ENCODE measurements around the gene CLVS2.

The CLVS2 gene

GRCh38 chr6:122995921-122996793, at the start of gene CLVS2:
TSS of gene CLVS2 (plus strand) at chr6:122996235. CDS start at chr6:122997778, 1,543 bp downstream.
- peak in 48 of 58 donors; percentile 5 to 72 (median 45) for DNase-seq

DNA sequence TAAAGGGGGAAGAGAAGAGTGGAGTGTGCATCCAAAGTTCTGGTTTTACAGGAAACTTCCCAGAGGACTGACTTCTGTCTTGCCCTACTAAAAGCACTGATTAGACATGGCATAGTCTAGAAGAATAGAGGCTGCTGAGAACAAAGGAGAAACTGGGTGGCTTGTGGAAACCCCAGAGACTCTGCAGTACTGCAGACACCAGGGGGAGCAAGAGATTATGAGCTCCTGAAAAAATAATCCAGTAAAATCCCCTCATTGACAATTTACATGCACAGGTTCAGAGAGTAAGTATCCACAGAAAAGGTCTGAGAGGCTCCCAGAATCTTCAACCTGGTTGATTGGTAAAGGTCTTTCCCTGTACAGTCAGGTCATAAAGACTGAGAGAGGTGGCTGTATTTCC, 48.7 kb upstream of the CLVS2 start:
- peak in 3 of 58 donors; percentile 0 to 4 (median 2) for DNase-seq

GRCh38 chr6:122953766-122954165, 42.3 kb upstream of the CLVS2 start:
- no peak for DNase-seq

GRCh38 chr6:122956376-122956775, 39.7 kb upstream of the CLVS2 start:
- peak in 1 of 58 donors; percentile 0 for DNase-seq

GRCh38 chr6:122962000-122962624, 33.9 kb upstream of the CLVS2 start:
- DNase-seq: no peak

DNA sequence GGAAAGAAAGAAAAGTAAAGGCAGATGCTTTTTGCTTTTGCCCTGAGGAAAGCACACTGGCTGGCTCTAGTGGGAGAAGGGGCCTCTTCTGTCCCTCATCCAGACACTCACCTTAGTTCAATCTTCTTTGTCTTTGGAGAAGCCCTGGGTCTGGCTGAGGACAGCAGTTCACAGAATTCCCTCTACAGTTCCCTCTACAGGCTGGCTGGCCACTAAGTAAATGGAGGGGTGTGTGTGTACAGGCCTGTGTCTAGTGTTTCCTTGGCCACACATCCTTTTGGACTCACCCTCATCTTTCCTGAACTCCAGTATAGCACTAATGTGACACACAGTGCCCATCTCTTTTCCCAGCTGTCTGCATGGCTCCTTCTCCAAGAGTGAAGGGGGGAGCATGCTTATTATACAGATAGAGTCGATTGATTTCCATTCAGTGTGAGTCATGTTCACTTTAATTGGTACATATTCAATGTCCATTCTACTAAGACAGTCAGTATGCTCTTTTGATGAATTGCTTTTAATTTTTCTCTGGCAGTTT, 26.0 kb upstream of the CLVS2 start:
- no peak for DNase-seq

- no peak for DNase-seq
Observed at GRCh38 chr6:122977180-122977579, 18.9 kb upstream of the CLVS2 start.

DNA sequence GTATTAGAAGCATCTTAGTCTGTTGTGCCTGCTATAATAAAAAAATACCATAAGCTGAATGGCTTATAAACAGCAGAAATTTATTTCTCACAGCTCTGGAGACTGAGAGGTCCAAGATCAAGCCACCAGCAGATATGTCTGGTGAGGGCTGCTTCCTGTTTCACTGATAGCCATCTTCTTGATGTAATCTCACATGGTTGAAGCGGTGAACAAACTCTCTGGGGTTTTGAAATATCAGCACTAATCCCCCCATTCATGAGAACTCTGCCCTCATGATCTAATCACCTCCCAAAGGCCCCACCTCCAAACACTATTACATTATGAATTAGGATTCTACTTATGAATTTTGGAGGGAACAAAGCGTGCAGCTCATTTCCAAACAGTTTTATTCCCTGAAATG, 11.6 kb upstream of the CLVS2 start:
- no peak for DNase-seq

- no peak for DNase-seq
Observed at GRCh38 chr6:122994256-122994655, 1.8 kb upstream of the CLVS2 start.

GRCh38 chr6:122996794-122997505, 915 bp downstream of the CLVS2 start:
- peak in 12 of 58 donors; percentile 3 to 57 (median 26) for DNase-seq

- DNase-seq: peak in 7 of 58 donors; percentile 1 to 59 (median 23)
Observed at GRCh38 chr6:122997541-122998150, 1.6 kb downstream of the CLVS2 start.

DNA sequence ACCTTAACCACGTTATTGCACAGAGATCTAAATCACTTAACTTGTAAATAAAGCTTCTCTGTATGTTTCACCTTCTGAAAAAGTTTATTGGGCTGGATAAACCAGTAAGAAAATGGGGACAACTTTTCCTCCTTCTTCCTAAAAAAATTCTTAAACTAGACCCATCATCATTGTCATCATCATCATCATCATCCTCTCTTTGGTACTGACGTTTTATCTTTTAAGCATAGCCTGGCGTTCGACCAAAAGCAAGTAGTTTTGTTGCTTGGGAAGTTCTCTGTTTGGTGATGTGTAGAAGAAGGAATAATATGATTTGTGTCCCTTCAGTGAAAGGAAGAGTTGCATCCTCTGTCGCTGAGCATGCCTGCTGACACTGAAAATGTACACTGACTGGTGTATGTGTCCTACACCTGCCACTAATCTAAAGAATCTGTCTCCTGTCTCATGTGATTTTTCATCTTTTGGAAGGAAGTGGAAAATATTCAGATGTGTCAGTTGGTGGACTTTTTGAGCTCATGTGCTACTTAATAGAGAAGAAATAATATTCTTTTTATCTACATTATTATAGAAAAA, 2.5 kb downstream of the CLVS2 start:
- peak in 2 of 58 donors; percentile 1 to 10 for DNase-seq

DNA sequence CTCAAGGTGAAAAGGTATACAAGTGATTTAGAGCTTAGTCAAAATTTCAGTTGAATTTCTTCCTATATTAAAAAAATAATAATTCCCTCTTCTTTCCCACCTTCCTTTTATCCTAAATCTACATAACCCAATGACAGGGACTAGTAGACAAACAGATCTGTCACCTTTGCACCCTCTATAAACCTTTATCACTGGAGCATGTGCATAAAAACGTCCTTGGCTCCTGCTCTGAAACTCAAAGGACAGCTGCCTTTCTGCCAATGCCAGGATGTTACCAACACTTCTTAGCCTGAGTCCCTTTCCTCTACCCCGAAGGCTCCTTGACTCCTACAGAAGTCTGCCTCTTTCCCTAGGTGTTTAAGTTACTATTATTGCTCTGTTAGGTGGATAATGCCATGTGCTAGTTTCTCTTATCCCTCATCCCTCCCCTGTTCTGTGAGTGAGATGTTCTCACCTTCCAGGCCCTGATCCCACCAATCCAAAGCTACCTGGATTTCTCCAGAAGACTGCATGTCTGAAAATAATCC, 4.3 kb downstream of the CLVS2 start:
- DNase-seq: no peak

GRCh38 chr6:123001540-123001939, 5.5 kb downstream of the CLVS2 start:
- DNase-seq: no peak

GRCh38 chr6:123007885-123008284, 11.8 kb downstream of the CLVS2 start:
- DNase-seq: no peak

- no peak for DNase-seq
Observed at GRCh38 chr6:123009059-123009458, 13.0 kb downstream of the CLVS2 start.

- DNase-seq: no peak
Observed at GRCh38 chr6:123014835-123015234, 18.8 kb downstream of the CLVS2 start.

DNA sequence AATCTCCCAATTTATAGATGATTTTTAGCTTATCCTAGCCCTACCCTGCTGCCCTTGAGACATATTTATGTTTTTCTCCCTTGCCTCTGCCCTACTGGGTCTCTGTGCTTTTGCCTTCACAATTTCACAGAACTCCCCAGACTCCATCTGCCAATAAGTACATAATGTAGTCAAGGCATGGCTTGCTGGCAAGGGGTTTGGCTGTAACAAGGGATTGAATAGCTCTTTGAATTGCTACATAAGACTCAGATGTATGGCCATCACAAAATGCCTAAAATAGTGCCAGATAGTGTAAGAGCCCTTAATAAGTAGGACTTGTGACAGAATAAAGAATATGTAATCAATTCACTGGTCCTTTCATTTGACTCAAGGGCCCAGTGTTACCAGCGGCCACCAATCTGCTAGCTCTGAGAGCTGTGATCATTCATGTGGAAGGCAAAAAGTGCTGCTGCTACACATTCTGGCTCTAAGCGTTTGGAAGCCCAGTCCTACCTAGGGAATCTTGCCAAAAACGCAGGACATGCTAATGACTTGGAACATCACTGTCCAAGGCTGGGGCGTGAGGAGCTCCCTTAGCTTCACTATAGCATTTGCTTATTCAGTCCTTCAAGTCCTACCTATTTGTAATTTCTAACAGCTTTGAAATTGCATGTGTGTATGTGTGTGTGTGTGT, 20.5 kb downstream of the CLVS2 start:
- DNase-seq: peak in 36 of 58 donors; percentile 9 to 78 (median 45)

DNA sequence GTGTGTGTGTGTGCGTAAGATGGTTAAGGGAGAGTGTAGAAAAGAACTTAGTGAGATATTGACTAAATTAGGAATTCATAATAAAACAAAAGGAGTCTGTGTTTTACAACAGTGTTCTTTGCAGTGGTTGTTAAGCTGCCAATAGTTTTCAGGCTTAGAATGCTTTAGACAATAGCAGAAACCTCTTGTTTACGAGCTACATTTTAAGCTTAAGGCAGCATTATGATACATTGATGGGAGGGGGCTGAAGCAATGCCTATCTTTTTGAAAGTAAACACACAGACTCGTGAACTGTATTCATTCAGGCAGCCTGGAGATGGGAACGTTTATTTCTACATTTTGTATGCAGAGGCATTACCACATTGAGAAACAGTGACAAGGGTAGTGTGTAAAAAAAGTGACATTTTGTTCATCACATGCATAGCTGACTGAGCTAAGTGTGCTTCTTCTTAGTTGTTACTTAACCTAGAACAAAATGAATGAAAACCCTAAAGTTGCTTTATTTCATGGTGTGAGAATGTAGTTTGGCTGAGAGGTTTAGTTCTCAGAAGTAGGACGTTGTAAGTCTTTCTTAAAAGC, 21.2 kb downstream of the CLVS2 start:
- peak in 1 of 58 donors; percentile 59 for DNase-seq

GRCh38 chr6:123022975-123023374, 26.9 kb downstream of the CLVS2 start:
- no peak for DNase-seq
